GM12801 (cell line): Measurements from ENCODE around the gene COL18A1.

Source experiments
- TF ChIP-seq, protein P1 (sequence below): IDR thresholded peaks from one replicate; pipeline ENCODE4 v1.5.1; 2011; ENCODE audit warnings: control low read depth; ENCODE audit not compliant: insufficient read length; ENCODE audit errors: extremely low read depth

Gene COL18A1

GRCh38 chr21:45498646-45499000 lies 93.7 kb downstream of the COL18A1 start:
- TF ChIP-seq, protein P1, sequence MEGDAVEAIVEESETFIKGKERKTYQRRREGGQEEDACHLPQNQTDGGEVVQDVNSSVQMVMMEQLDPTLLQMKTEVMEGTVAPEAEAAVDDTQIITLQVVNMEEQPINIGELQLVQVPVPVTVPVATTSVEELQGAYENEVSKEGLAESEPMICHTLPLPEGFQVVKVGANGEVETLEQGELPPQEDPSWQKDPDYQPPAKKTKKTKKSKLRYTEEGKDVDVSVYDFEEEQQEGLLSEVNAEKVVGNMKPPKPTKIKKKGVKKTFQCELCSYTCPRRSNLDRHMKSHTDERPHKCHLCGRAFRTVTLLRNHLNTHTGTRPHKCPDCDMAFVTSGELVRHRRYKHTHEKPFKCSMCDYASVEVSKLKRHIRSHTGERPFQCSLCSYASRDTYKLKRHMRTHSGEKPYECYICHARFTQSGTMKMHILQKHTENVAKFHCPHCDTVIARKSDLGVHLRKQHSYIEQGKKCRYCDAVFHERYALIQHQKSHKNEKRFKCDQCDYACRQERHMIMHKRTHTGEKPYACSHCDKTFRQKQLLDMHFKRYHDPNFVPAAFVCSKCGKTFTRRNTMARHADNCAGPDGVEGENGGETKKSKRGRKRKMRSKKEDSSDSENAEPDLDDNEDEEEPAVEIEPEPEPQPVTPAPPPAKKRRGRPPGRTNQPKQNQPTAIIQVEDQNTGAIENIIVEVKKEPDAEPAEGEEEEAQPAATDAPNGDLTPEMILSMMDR: no peak

GRCh38 chr21:45499201-45499750 lies 94.3 kb downstream of the COL18A1 start:
- TF ChIP-seq, protein P1: no peak

DNA sequence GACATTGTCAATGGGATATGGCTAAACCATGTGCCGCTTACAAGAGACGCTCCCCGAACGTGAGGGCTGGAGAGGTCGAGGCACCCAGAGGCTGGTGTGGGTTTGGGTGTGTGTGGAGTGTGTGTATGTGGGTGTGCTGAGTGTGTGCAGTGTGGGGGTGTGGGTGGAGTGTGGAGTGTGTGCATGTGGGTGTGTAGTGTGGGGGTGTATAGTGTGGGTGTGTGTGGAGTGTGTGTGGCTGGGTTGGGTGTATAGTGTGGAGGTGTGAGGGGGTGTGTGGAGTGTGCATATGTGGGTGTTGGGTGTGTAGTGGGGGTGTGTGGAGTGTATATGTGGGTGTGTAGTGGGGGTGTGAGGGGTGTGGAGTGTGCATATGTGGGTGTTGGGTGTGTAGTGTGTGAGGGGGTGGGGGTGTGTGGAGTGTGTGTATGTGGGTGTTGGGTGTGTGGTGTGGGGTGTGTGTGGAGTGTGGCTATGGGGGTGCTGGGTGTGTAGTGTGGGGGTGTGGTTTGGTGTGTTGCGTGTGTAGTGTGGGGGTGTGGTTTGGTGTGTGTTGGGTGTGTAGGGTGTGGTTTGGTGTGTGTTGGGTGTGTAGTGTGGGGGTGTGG lies 95.1 kb downstream of the COL18A1 start:
- TF ChIP-seq, protein P1: no peak

DNA sequence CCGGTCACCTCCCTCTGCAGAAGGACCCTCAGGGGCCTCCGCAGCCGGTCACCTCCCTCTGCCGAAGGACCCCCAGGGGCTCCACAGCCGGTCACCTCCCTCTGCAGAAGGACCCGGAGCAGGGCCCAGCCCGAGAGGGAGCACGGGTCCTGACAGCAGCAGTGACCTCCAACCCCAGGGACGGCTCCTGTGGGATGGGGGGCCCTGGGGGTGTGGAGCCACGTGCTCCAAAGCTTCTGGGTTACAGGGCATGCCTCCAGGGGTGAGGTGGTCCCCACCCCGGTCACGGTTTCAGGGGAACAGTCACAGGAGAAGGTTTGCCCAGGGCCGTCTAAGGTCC lies 97.0 kb downstream of the COL18A1 start:
- TF ChIP-seq, protein P1: no peak

DNA sequence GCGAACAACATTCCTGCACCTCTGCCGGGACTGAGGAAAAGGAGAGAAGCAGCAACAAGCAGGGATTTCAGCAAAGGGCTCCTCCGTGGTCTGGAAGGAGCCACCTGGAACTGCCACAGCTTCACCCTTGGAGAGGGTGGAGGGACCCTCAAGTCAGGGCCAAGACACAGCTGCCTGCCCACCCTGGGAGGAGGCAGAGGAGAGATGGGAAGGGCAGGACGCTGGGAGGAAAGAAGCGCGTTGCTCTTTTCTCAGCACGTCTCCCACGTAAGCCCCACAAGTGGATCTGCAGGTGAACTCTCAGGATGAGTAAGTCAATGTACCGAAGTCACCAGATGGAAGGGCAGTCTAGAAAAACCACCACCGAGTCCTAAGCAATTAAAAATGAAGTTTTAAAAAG lies 97.6 kb downstream of the COL18A1 start:
- TF ChIP-seq, protein P1: no peak

GRCh38 chr21:45504021-45504515 lies 99.1 kb downstream of the COL18A1 start:
- TF ChIP-seq, protein P1: no peak

DNA sequence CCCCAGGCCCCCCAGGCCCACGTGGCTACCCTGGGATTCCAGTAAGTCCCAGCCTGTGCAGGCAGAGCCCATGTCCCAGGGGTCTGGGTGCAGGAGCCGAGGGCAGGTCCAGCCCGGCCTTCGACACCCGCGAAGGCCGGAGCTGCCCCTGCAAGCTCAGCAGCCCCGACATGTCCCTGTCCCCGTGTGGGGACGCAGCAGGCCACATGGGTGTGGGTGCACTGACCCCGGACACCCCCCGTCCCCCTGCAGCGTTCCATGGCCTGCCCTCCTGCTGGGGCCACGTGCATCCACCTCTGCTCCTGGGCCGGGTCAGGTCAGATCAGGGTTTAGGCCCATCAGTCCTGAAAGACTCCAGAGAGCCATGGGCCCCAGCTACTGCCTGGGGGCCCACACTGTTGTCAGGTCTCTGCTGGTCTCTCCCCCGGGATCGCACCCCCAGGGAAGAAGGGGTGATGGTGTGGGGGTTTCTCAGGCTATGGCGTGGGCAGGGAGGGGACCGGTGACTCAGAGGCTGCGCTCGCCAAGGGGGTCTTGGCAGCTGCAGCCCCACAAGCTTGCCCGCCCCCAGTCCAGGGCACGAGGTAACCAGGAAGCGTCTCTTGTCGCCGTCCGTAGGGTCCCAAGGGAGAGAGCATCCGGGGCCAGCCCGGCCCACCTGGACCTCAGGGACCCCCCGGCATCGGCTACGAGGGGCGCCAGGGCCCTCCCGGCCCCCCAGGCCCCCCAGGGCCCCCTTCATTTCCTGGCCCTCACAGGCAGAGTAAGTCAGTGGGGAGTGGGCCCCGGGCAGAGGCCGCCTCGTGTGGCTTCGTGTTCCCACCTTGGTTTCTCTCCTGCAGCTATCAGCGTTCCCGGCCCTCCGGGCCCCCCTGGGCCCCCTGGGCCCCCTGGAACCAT lies 99.8 kb downstream of the COL18A1 start:
- TF ChIP-seq, protein P1: no peak
